Liver (tissue), 9 donors: ENCODE results near the gene VSNL1. TPM values are rescaled to one million over a fixed set of nuclear protein-coding genes. Genes with fewer than 3 reads are reported as not detected.

Experiments
- DNase-seq: peaks from one replicate; pipeline ENCODE4 v3.0.0-alpha.2; 2017; ENCODE audit warnings: low spot score
- H3K27ac ChIP-seq, 2 donors: one replicate each; pipeline ENCODE4 v1.7.0; 2013; ENCODE audit warnings: inconsistent platforms in 2 of 2, low read length in 2 of 2, control low read depth in 1 of 2, low read depth in 1 of 2, mild to moderate bottlenecking in 1 of 2
- H3K27me3 ChIP-seq, 4 donors: one replicate each; pipeline versions ENCODE4 v1.6.1 to v1.7.0; 2013; ENCODE audit warnings: low read length in 3 of 4, inconsistent platforms in 1 of 4, mild to moderate bottlenecking in 1 of 4, moderate library complexity in 1 of 4; ENCODE audit not compliant: control insufficient read depth in 4 of 4, insufficient read depth in 4 of 4
- H3K36me3 ChIP-seq, 4 donors: one replicate each; pipeline versions ENCODE4 v1.6.1 to v1.7.0; 2013; ENCODE audit warnings: low read length in 3 of 4, mild to moderate bottlenecking in 3 of 4, low read depth in 1 of 4, moderate library complexity in 1 of 4; ENCODE audit not compliant: control insufficient read depth in 4 of 4, insufficient read depth in 3 of 4
- H3K4me1 ChIP-seq, 4 donors: one replicate each; pipeline versions ENCODE4 v1.6.1 to v1.7.0; 2013; ENCODE audit warnings: low read length in 3 of 4, mild to moderate bottlenecking in 3 of 4, moderate library complexity in 1 of 4; ENCODE audit not compliant: control insufficient read depth in 4 of 4, insufficient read depth in 4 of 4
- H3K4me3 ChIP-seq, 3 donors: one replicate each; pipeline versions ENCODE4 v1.6.1 to v1.7.0; 2013; ENCODE audit warnings: low read length in 3 of 3, control low read depth in 1 of 3, low read depth in 1 of 3, mild to moderate bottlenecking in 1 of 3
- H3K9ac ChIP-seq, 2 donors: one replicate each; pipeline ENCODE4 v1.7.0; 2013; ENCODE audit warnings: low read length in 2 of 2, mild to moderate bottlenecking in 2 of 2, moderate library complexity in 2 of 2, control low read depth in 1 of 2, low read depth in 1 of 2
- H3K9me3 ChIP-seq, 4 donors: one replicate each; pipeline versions ENCODE4 v1.6.1 to v1.7.0; 2013; ENCODE audit warnings: low read length in 3 of 4; ENCODE audit not compliant: control insufficient read depth in 4 of 4
- ATF3 ChIP-seq: IDR thresholded peaks from 2 replicates; pipeline ENCODE4 v1.6.1; 2016; ENCODE audit warnings: antibody characterized with exemption
- EGR1 ChIP-seq, 2 donors: IDR thresholded peaks; 2 replicates each; pipeline ENCODE4 v1.6.1; 2016 to 2018; ENCODE audit warnings: antibody characterized with exemption in 2 of 2, low read depth in 2 of 2
- FOXA1 ChIP-seq: IDR thresholded peaks from 2 replicates; pipeline ENCODE4 v1.6.1; 2016; ENCODE audit warnings: antibody characterized with exemption
- FOXA2 ChIP-seq: IDR thresholded peaks from 2 replicates; pipeline ENCODE4 v1.6.1; 2016; ENCODE audit warnings: antibody characterized with exemption
- GABPA ChIP-seq, 2 donors: IDR thresholded peaks in 1 of 2; conservative IDR thresholded peaks in 1 of 2; 2 replicates each; pipeline ENCODE4 v1.6.1; 2016; ENCODE audit warnings: antibody characterized with exemption in 2 of 2, mild to moderate bottlenecking in 1 of 2, moderate library complexity in 1 of 2
- HNF4A ChIP-seq, 2 donors: conservative IDR thresholded peaks; 2 replicates each; pipeline ENCODE4 v1.6.1; 2016; ENCODE audit warnings: antibody characterized with exemption in 2 of 2, mild to moderate bottlenecking in 2 of 2
- HNF4G ChIP-seq: IDR thresholded peaks from 2 replicates; pipeline ENCODE4 v1.6.1; 2016; ENCODE audit warnings: antibody characterized with exemption
- JUND ChIP-seq, 2 donors: IDR thresholded peaks; 2 replicates each; pipeline ENCODE4 v1.6.1; 2016; ENCODE audit warnings: antibody characterized with exemption in 2 of 2
- NR2F2 ChIP-seq: IDR thresholded peaks from 2 replicates; pipeline ENCODE4 v1.6.1; 2016; ENCODE audit warnings: antibody characterized with exemption
- RAD21 ChIP-seq, 2 donors: IDR thresholded peaks; 2 replicates each; pipeline ENCODE4 v1.6.1; 2016; ENCODE audit warnings: antibody characterized with exemption in 2 of 2, mild to moderate bottlenecking in 2 of 2
- REST ChIP-seq: IDR thresholded peaks from 2 replicates; pipeline ENCODE4 v1.6.1; 2016; ENCODE audit warnings: antibody characterized with exemption, mild to moderate bottlenecking
- RXRA ChIP-seq, 2 donors: IDR thresholded peaks; 2 replicates each; pipeline ENCODE4 v1.6.1; 2017 to 2018; ENCODE audit warnings: antibody characterized with exemption in 2 of 2, mild to moderate bottlenecking in 1 of 2
- SP1 ChIP-seq: IDR thresholded peaks from 2 replicates; pipeline ENCODE4 v1.6.1; 2018; ENCODE audit warnings: antibody characterized with exemption, mild to moderate bottlenecking
- TAF1 ChIP-seq: conservative IDR thresholded peaks from 2 replicates; pipeline ENCODE4 v1.6.1; 2016; ENCODE audit warnings: antibody characterized with exemption, mild to moderate bottlenecking
- YY1 ChIP-seq: IDR thresholded peaks from 2 replicates; pipeline ENCODE4 v1.6.1; 2016; ENCODE audit warnings: antibody characterized with exemption, mild to moderate bottlenecking
- ZBTB33 ChIP-seq: IDR thresholded peaks from 2 replicates; pipeline ENCODE4 v1.6.1; 2016; ENCODE audit warnings: antibody characterized with exemption
- WGBS: extraction: QIAGEN DNeasy Blood & Tissue Kit; methylation state at CpG from one replicate; pipeline ENCODE4 v1.1.7; 2013; 5-methylcytosine and 5-hydroxymethylcytosine counted together
- polyA plus RNA-seq, 2 donors: library from polyadenylated mRNA; stranded (reverse) in 1 of 2; unstranded in 1 of 2; fragments of 200-250 nt in 1 of 2; fragments of >200 nt in 1 of 2; fragmentation: Nextera tagmentation in 1 of 2; extraction: Ambion mirVana in 1 of 2; gene quantifications; one replicate each; pipeline versions ENCODE4 v1.2.1 to v1.2.3, GENCODE V29; 2013 to 2015
- total RNA-seq, 2 donors: library from RNA; depleted of rRNA; stranded (reverse); fragments of >200 nt; gene quantifications; one replicate each; pipeline ENCODE4 v1.2.3, GENCODE V29; 2014
- TF ChIP-seq, protein P1 (sequence below): fragments of 150-350 bp; IDR thresholded peaks from 2 replicates; pipeline ENCODE4 v1.5.1; 2017; ENCODE audit warnings: improper control_type of control experiment, low read depth, low read length; ENCODE audit not compliant: missing input control
- TF ChIP-seq, protein P2 (sequence below): IDR thresholded peaks from 2 replicates; pipeline ENCODE4 v1.6.1; 2016; ENCODE audit warnings: antibody characterized with exemption
- donor health status: healthy.
- donor health status: healthy.
- donor health status: healthy.
- donor health status: healthy.
- donor health status: healthy.

VSNL1 gene
- total and polyA plus RNA-seq, 4 donors = 2.2 to 32.9 (median 6.3) TPM

GRCh38 chr2:17518212-17519154 lies 22.0 kb upstream of the VSNL1 start, which contains the start of gene RAD51AP2:
Gene RAD51AP2 (minus strand): TSS chr2:17518440. CDS start chr2:17518415, 25 bp downstream.
- peak within 1 kb of the TSS; percentile 80 to 91 for H3K9ac ChIP-seq
- H3K4me3 ChIP-seq = peak within 1 kb of the TSS; percentile 45 to 67 (median 57)
- peak; percentile 89 for DNase-seq
- 3% methylated on average over 38 of the region's 38 CpGs for WGBS
- peaks cover 0 to 5% (median 2%) of the 10 kb centered on the region in 4 donors for H3K4me1 ChIP-seq
- TF ChIP-seq ATF3 = no peak
- no peak for TF ChIP-seq YY1
- TF ChIP-seq, protein P1, sequence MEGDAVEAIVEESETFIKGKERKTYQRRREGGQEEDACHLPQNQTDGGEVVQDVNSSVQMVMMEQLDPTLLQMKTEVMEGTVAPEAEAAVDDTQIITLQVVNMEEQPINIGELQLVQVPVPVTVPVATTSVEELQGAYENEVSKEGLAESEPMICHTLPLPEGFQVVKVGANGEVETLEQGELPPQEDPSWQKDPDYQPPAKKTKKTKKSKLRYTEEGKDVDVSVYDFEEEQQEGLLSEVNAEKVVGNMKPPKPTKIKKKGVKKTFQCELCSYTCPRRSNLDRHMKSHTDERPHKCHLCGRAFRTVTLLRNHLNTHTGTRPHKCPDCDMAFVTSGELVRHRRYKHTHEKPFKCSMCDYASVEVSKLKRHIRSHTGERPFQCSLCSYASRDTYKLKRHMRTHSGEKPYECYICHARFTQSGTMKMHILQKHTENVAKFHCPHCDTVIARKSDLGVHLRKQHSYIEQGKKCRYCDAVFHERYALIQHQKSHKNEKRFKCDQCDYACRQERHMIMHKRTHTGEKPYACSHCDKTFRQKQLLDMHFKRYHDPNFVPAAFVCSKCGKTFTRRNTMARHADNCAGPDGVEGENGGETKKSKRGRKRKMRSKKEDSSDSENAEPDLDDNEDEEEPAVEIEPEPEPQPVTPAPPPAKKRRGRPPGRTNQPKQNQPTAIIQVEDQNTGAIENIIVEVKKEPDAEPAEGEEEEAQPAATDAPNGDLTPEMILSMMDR = no peak
- no peak for TF ChIP-seq NR2F2
- no peak for TF ChIP-seq HNF4G
- peak; percentile 100 for TF ChIP-seq SP1
- no peak for TF ChIP-seq HNF4A (conservative IDR thresholded peaks at IDR 0.05)
- TF ChIP-seq RAD21 (IDR thresholded peaks at IDR 0.05) = no peak
- peak; percentile 69 for TF ChIP-seq TAF1
- peak; percentile 47 for TF ChIP-seq REST
- TF ChIP-seq JUND (IDR thresholded peaks at IDR 0.05) = no peak
- TF ChIP-seq FOXA1 = no peak
- peak; percentile 35 to 76 for TF ChIP-seq RXRA (IDR thresholded peaks at IDR 0.05)
- TF ChIP-seq EGR1 (IDR thresholded peaks at IDR 0.05; ENCODE audit: low read depth in 2 of 2) = no peak
- TF ChIP-seq FOXA2 = no peak
- H3K27me3 ChIP-seq = no peaks in the 10 kb centered on the region
- H3K9me3 ChIP-seq = no peaks in the 10 kb centered on the region
- peak within 1 kb of the TSS; percentile 75 to 84 for H3K27ac ChIP-seq
- H3K36me3 ChIP-seq = no peaks in the 10 kb centered on the region

DNA sequence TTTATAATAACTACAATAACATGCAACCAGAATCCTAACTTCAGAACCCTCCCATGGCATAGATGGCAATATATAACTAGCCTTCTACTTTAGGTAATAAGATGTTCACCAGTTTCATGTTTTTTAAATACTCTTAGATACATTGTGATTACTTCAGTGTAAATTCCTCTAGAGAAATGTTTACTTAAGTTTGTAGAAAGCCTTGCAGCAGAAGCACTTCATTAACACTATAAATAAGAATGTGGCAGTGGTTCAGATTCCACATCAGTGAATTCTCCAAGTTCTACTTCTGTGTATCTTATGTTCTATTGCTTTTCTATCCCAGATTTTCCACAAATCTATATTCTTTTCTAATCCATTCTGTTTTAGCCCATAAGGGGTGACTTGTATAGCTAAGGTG lies 21.0 kb upstream of the VSNL1 start:
- no peaks in the 10 kb centered on the region for H3K36me3 ChIP-seq
- peaks cover 0 to 5% (median 2%) of the 10 kb centered on the region in 4 donors for H3K4me1 ChIP-seq
- no peak for TF ChIP-seq ZBTB33
- no peak for TF ChIP-seq RXRA (IDR thresholded peaks at IDR 0.05)
- TF ChIP-seq, protein P2, sequence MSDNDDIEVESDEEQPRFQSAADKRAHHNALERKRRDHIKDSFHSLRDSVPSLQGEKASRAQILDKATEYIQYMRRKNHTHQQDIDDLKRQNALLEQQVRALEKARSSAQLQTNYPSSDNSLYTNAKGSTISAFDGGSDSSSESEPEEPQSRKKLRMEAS = no peak
- no peak for TF ChIP-seq JUND (IDR thresholded peaks at IDR 0.05)
- TF ChIP-seq RAD21 (IDR thresholded peaks at IDR 0.05) = no peak
- no peak for TF ChIP-seq NR2F2
- no peak for TF ChIP-seq TAF1
- no peak for TF ChIP-seq HNF4A (conservative IDR thresholded peaks at IDR 0.05)
- TF ChIP-seq GABPA (IDR thresholded peaks at IDR 0.05 in 1 of 2, conservative IDR thresholded peaks at IDR 0.05 in 1 of 2) = no peak
- no peak for TF ChIP-seq SP1
- TF ChIP-seq YY1 = no peak
- no peak for DNase-seq
- no peaks in the 10 kb centered on the region for H3K27me3 ChIP-seq
- H3K9me3 ChIP-seq = no peaks in the 10 kb centered on the region
- H3K4me3 ChIP-seq = no peak overlapping the region
- no peak overlapping the region for H3K9ac ChIP-seq
- H3K27ac ChIP-seq = no peak overlapping the region
